Lower leg skin (tissue), 3 donors: ENCODE data around the gene PSMD6.

Source experiments
- POLR2A ChIP-seq, 2 donors: fragments of 450-650 bp; IDR thresholded peaks; one replicate each; pipeline ENCODE4 v1.6.1; 2016 to 2017; ENCODE audit warnings: antibody characterized with exemption in 2 of 2, mild to moderate bottlenecking in 1 of 2, moderate library complexity in 1 of 2
- TF ChIP-seq, protein P1 (sequence below), 3 donors: fragments of 450-650 bp; IDR thresholded peaks; one replicate each; pipeline ENCODE4 v1.5.1; 2016; ENCODE audit warnings: antibody characterized with exemption in 3 of 3, mild to moderate bottlenecking in 3 of 3, moderate library complexity in 2 of 3

DNA sequence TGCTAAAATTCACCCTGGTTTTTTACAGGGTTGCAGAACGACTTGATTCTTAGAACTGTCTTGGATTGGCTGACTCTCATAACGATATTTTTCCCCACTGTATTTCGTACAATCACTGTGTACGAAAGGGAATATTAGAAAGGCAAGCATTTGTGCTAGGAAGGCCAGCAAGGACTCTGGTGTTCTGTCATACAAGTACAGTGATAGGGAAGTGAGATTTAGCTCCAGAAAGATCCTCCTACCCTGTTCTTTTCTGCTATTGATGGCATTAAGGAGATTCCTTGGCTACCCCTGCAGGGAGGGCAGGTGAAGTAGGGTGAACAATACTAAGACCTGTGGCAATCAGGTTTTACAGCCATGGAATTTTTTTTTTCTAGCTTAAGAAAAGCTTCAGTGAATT, 57.3 kb downstream of the PSMD6 start:
- TF ChIP-seq, protein P1, sequence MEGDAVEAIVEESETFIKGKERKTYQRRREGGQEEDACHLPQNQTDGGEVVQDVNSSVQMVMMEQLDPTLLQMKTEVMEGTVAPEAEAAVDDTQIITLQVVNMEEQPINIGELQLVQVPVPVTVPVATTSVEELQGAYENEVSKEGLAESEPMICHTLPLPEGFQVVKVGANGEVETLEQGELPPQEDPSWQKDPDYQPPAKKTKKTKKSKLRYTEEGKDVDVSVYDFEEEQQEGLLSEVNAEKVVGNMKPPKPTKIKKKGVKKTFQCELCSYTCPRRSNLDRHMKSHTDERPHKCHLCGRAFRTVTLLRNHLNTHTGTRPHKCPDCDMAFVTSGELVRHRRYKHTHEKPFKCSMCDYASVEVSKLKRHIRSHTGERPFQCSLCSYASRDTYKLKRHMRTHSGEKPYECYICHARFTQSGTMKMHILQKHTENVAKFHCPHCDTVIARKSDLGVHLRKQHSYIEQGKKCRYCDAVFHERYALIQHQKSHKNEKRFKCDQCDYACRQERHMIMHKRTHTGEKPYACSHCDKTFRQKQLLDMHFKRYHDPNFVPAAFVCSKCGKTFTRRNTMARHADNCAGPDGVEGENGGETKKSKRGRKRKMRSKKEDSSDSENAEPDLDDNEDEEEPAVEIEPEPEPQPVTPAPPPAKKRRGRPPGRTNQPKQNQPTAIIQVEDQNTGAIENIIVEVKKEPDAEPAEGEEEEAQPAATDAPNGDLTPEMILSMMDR (IDR thresholded peaks at IDR 0.05) = no peak
- no peak for TF ChIP-seq POLR2A (IDR thresholded peaks at IDR 0.05)
